ENCODE measurements around the gene FUT7.
"Not testable (repeated sequence)": the region's sequence is repeated elsewhere in the genome, so short reads cannot be mapped to it uniquely, and the experiment has no call there.

GRCh38 chr9:137062798-137063197 lies 30.9 kb upstream of the FUT7 start:
- not testable (repeated sequence) for TF ChIP-seq CTCF, EP300 (IDR thresholded peaks at IDR 0.05)

Measured in stomach (tissue), 4 donors.